Small intestine (tissue), 7 donors: ENCODE data around the gene NUTF2. TPM values are rescaled to one million over a fixed set of nuclear protein-coding genes. Genes with fewer than 3 reads are reported as not detected.

Source experiments
- DNase-seq, 2 donors: peaks; one replicate each; pipeline versions ENCODE4 v3.0.0 to v3.0.0-alpha.2; 2013
- FAIRE-seq: peaks from 2 replicates; lab custom pipeline; 2012; peaks lifted over from hg19 to GRCh38; lab: Jason Lieb, UNC
- H3K27ac ChIP-seq, 3 donors: one replicate each; pipeline ENCODE4 v1.5.1; 2013; ENCODE audit warnings: low read length in 2 of 3, mild to moderate bottlenecking in 2 of 3, control low read depth in 1 of 3, inconsistent platforms in 1 of 3, low read depth in 1 of 3, moderate library complexity in 1 of 3
- H3K27me3 ChIP-seq, 3 donors: one replicate each; pipeline ENCODE4 v1.6.1; 2013; ENCODE audit warnings: low read length in 3 of 3, inconsistent platforms in 1 of 3; ENCODE audit not compliant: control insufficient read depth in 3 of 3, insufficient read depth in 3 of 3
- H3K36me3 ChIP-seq, 3 donors: one replicate each; pipeline ENCODE4 v1.6.1; 2013; ENCODE audit warnings: low read length in 3 of 3, inconsistent platforms in 1 of 3, low read depth in 1 of 3, mild to moderate bottlenecking in 1 of 3, moderate library complexity in 1 of 3; ENCODE audit not compliant: control insufficient read depth in 3 of 3, insufficient read depth in 2 of 3
- H3K4me1 ChIP-seq, 3 donors: one replicate each; pipeline ENCODE4 v1.6.1; 2013; ENCODE audit warnings: low read length in 2 of 3, inconsistent platforms in 1 of 3, low read depth in 1 of 3, mild to moderate bottlenecking in 1 of 3, moderate library complexity in 1 of 3; ENCODE audit not compliant: control insufficient read depth in 3 of 3, insufficient read depth in 2 of 3
- H3K4me3 ChIP-seq, 3 donors: one replicate each; pipeline ENCODE4 v1.5.1; 2013; ENCODE audit warnings: low read length in 3 of 3, control low read depth in 1 of 3, inconsistent platforms in 1 of 3, low read depth in 1 of 3, mild to moderate bottlenecking in 1 of 3, moderate library complexity in 1 of 3
- H3K9me3 ChIP-seq, 2 donors: one replicate each; pipeline ENCODE4 v1.6.1; 2013; ENCODE audit warnings: low read depth in 1 of 2, low read length in 1 of 2; ENCODE audit not compliant: control insufficient read depth in 2 of 2, insufficient read depth in 1 of 2
- WGBS, 3 donors: extraction: QIAGEN DNeasy Blood & Tissue Kit; methylation state at CpG; one replicate each; pipeline ENCODE4 v1.1.7; 2013; 5-methylcytosine and 5-hydroxymethylcytosine counted together
- polyA plus RNA-seq, 4 donors: library from polyadenylated mRNA; stranded (reverse) in 3 of 4; unstranded in 1 of 4; fragments of 200-250 nt in 3 of 4; fragments of 120-200 nt in 1 of 4; gene quantifications; one replicate each; pipeline versions ENCODE4 v1.2.1 to v1.2.3, GENCODE V29; 2013
- donor health status: healthy with polysubstance abuse.
- donor health status: control.
- donor health status: control.
- donor health status: Bipolar disorder and iron deficiency.
- donor health status: healthy.

NUTF2 gene
- polyA plus RNA-seq, 4 donors: 77.3 to 115 (median 102) TPM

GRCh38 chr16:67848118-67848517, 1.4 kb downstream of the NUTF2 start:
- WGBS, 3 donors: 91 to 92% (median 91%) methylated on average over 11 of the region's 11 CpGs
- Histone ChIP-seq H3K27me3 (no peaks in the 10 kb centered on the region), H3K27ac (peak overlapping the region in 1 of 3 donors; percentile 88), H3K4me3 (peak overlapping the region in 1 of 3 donors; percentile 66), H3K9me3 (no peaks in the 10 kb centered on the region), H3K36me3 (peaks cover 0 to 36% (median 0%) of the 10 kb centered on the region in 3 donors), H3K4me1 (peaks cover 15 to 42% (median 17%) of the 10 kb centered on the region in 3 donors)
- FAIRE-seq (no peak), DNase-seq (no peak)

GRCh38 chr16:67853670-67854069, 6.9 kb downstream of the NUTF2 start:
- FAIRE-seq: no peak
- Histone ChIP-seq H3K27ac (no peak overlapping the region), H3K9me3 (no peaks in the 10 kb centered on the region), H3K4me3 (no peak overlapping the region), H3K4me1 (peaks cover 6 to 38% (median 7%) of the 10 kb centered on the region in 3 donors), H3K36me3 (peaks cover 0 to 54% (median 0%) of the 10 kb centered on the region in 3 donors), H3K27me3 (no peaks in the 10 kb centered on the region)
- DNase-seq: no peak
- 94 to 100% (median 96%) methylated on average over 3 of the region's 3 CpGs for WGBS, 3 donors

- peaks cover 7 to 35% (median 8%) of the 10 kb centered on the region in 3 donors for H3K4me1 ChIP-seq
These were observed 9.1 kb downstream of the NUTF2 start for GRCh38 chr16:67855789-67856188.

DNA sequence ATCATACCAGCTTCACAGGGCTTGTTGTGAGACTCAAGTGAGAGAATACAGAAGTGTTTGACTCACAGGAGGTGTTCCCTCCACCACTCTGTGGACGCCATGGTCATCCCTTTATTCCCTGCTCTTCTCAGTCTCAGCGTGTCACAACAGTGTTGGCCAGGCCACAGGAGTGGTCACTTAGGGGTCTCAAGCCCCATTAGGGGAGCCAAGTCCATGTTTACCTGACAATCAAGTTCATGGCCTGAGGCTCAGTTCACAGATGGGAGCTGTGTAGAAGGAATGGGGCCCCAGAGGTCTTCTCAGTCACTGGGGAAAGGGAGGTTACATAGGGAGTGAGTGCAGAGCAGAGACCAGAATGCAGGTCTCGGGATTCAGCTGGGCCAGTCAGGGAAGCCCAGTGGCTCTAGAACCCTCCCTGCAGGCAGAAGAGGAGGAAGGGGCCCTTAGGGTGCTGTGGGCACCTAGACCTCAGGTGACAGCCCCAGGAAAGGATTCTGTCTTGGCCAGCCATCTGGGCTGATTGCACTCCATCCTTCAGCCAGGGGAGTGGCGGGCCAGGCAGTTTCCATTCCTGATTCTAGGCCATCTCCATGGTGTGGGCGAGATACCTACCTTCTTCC, 10.3 kb downstream of the NUTF2 start:
- peak overlapping the region in 2 of 3 donors; percentile 78 to 90 for H3K27ac ChIP-seq
- DNase-seq (no peak), FAIRE-seq (no peak)
- H3K4me1 ChIP-seq: peaks cover 7 to 35% (median 8%) of the 10 kb centered on the region in 3 donors
- H3K27me3 ChIP-seq: no peaks in the 10 kb centered on the region
- no peak overlapping the region for H3K4me3 ChIP-seq
- H3K36me3 ChIP-seq: peaks cover 0 to 57% (median 0%) of the 10 kb centered on the region in 3 donors
- WGBS, 3 donors: 82 to 93% (median 90%) methylated on average over 5 of the region's 5 CpGs
- H3K9me3 ChIP-seq: no peaks in the 10 kb centered on the region

More at GRCh38 chr16:67855789-67856188, 9.1 kb downstream of the NUTF2 start:
- WGBS, 3 donors: 77 to 85% (median 79%) methylated on average over 10 of the region's 10 CpGs
- FAIRE-seq: no peak
- DNase-seq: no peak
- H3K9me3 ChIP-seq: no peaks in the 10 kb centered on the region
- H3K27ac ChIP-seq: peak overlapping the region in 1 of 3 donors; percentile 48
- no peak overlapping the region for H3K4me3 ChIP-seq
- H3K36me3 ChIP-seq: peaks cover 0 to 52% (median 0%) of the 10 kb centered on the region in 3 donors
- H3K27me3 ChIP-seq: no peaks in the 10 kb centered on the region

- 3 to 28% (median 28%) methylated on average over 3 of the region's 3 CpGs for WGBS, 3 donors
These were observed 11.0 kb downstream of the NUTF2 start for GRCh38 chr16:67857547-67858233.

DNA sequence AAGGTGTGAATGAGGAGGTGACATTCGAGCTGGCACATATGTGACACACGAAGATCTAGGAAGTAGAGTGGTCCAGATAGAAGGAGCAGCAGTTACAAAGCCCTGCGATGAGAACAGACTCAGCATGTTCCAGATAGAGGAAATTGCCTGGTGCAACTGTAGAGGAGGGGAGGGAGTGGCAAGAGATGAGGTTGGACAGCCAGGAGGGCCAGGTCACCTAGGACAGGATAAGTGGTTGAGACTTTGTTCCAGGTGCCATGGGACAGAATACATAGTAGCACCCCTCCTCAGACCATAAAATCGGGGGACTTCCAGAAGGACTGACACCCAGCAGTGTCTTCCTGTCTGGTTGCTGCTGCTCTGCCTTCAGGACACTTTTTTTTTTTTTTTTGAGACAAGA, 11.8 kb downstream of the NUTF2 start:
- peaks cover 7 to 35% (median 8%) of the 10 kb centered on the region in 3 donors for H3K4me1 ChIP-seq
- no peak overlapping the region for H3K4me3 ChIP-seq
- no peaks in the 10 kb centered on the region for H3K27me3 ChIP-seq
- peaks cover 0 to 60% (median 0%) of the 10 kb centered on the region in 3 donors for H3K36me3 ChIP-seq
- WGBS, 3 donors: 40 to 61% (median 55%) methylated on average over 4 of the region's 4 CpGs
- FAIRE-seq (no peak), DNase-seq (peak; percentile 67 to 69)
- H3K27ac ChIP-seq: peak overlapping the region in 2 of 3 donors; percentile 65 to 90
- H3K9me3 ChIP-seq: no peaks in the 10 kb centered on the region

More at GRCh38 chr16:67857547-67858233, 11.0 kb downstream of the NUTF2 start:
- H3K36me3 ChIP-seq: peaks cover 0 to 58% (median 0%) of the 10 kb centered on the region in 3 donors
- no peak overlapping the region for H3K4me3 ChIP-seq
- no peaks in the 10 kb centered on the region for H3K9me3 ChIP-seq
- no peak for FAIRE-seq
- DNase-seq: peak; percentile 95 to 97
- peak overlapping the region in 2 of 3 donors; percentile 78 to 90 for H3K27ac ChIP-seq
- H3K4me1 ChIP-seq: peaks cover 7 to 35% (median 8%) of the 10 kb centered on the region in 3 donors
- H3K27me3 ChIP-seq: no peaks in the 10 kb centered on the region

DNA sequence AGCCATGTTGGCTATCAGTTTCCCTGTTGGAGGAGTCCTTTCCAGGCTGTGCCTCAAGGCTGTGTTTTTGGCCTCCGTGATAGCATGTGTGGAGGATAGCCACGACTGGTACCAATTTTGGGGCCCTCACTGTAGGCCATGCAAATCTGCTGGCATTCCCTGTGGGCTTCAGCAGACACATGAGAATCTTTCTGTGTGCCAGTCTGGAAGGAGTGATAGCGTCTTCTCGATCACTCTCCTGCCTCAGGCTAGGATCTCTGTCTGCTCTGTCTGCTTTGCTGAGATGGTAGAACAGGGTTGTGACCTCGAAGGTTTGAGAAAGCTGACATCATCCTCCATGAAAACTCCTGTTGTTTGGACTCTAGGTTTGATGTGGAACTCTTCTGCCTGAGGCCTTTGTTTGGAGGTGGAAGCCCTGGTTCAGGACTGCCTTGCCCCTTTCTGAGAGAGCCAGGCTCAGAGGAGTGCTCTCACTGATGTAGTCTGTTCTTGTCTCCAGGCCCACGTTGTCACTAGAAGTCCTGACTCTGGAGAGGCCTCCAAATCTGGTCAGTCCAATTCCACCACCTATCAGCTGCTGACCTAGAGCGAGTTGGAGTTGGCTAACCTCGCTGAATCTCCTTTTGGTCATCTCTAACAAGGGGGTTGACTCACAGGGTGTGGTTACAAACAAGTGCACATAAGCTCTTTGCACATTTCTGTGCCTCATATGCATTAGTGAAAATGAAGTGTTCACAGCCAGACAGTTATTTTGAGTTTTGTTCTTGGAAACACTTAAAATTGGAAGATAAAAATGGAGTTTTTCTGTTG, 14.1 kb downstream of the NUTF2 start:
- no peak for FAIRE-seq

GRCh38 chr16:67861877-67862276, 15.1 kb downstream of the NUTF2 start:
- DNase-seq: no peak
- WGBS, 3 donors: 84 to 92% (median 90%) methylated on average over 6 of the region's 6 CpGs
- peaks cover 7 to 19% (median 7%) of the 10 kb centered on the region in 3 donors for H3K4me1 ChIP-seq
- H3K9me3 ChIP-seq: no peaks in the 10 kb centered on the region
- peaks cover 0 to 72% (median 0%) of the 10 kb centered on the region in 3 donors for H3K36me3 ChIP-seq
- H3K27me3 ChIP-seq: no peaks in the 10 kb centered on the region
- H3K27ac ChIP-seq: no peak overlapping the region
- no peak for FAIRE-seq
- no peak overlapping the region for H3K4me3 ChIP-seq

More for the DNA sequence above, 14.1 kb downstream of the NUTF2 start:
- no peak for DNase-seq
- Histone ChIP-seq H3K36me3 (peaks cover 0 to 65% (median 0%) of the 10 kb centered on the region in 3 donors), H3K27me3 (no peaks in the 10 kb centered on the region), H3K27ac (peak overlapping the region in 1 of 3 donors; percentile 17), H3K4me3 (no peak overlapping the region), H3K9me3 (no peaks in the 10 kb centered on the region), H3K4me1 (peaks cover 7 to 24% (median 8%) of the 10 kb centered on the region in 3 donors)
- WGBS, 3 donors: 80 to 88% (median 83%) methylated on average over 8 of the region's 8 CpGs
